HCEC 1CT (cell line): ENCODE results near the gene GLI1.
"Not testable (repeated sequence)": the region's sequence is repeated elsewhere in the genome, so short reads cannot be mapped to it uniquely, and the experiment has no call there.

ENCODE experiments used
- DNase-seq: peaks from one replicate; pipeline ENCODE4 v3.0.0-alpha.2; 2017

The GLI1 gene

DNA sequence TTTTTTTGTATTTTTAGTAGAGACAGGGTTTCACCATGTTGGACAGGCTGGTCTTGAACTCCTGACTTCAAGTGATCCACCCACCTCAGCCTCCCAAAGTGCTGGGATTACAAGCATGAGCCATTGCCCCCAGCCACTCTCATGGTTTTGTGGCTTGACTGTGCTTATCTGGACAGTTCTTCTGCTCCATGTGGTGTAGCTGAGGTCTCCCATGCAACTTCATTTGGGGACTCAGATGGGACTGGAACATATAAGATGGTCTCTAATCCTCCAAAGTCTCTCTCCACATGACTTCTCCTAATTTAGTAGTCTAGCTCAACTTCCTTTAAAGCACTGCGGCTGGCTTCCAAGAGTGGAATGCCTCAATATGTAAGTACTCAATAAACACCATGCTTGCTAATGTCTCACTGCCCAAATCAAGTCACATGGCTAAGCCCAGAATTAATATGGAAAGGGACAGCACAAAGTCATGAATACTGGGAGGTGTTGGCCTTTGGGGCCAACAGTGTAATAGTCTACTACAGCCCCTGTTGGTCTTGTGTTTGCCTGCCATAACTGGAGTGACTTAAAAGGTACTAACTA is 17.6 kb upstream of the GLI1 start:
- no peak for DNase-seq

- not testable (repeated sequence) for DNase-seq
Measured at GRCh38 chr12:57444337-57444736, 15.2 kb upstream of the GLI1 start.

GRCh38 chr12:57444744-57445143 is 14.8 kb upstream of the GLI1 start:
- no peak for DNase-seq

DNA sequence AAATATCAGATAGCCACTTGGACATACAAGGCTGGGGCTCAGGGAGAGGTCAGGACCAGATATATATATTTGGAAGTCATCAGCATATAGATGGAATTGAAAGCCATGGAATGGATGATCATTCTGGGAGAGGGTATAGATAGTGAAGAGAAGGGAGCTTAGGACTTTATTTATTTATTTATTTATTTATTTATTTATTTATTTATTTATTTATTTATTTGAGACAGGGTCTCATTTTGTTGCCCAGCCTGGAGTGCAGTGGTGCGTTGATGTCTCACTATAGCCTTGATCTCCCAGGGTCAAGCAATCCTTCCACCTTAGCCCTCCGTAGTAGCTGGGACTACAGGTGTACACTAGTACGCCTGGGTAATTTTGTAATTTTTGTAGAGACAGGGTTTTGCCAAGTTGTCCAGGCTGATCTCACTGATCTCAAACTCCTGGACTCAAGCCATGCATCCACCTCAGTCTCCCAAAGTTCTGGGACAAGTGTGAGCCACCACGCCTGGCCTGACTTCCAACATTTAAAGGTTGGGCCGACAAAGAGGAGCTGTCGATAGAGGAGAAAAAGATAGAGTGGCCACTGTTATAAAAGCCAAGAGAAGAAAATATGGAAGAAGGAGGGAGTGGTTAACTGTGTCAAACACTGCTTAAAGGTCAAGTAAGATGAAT is 13.2 kb upstream of the GLI1 start:
- DNase-seq: no peak

DNA sequence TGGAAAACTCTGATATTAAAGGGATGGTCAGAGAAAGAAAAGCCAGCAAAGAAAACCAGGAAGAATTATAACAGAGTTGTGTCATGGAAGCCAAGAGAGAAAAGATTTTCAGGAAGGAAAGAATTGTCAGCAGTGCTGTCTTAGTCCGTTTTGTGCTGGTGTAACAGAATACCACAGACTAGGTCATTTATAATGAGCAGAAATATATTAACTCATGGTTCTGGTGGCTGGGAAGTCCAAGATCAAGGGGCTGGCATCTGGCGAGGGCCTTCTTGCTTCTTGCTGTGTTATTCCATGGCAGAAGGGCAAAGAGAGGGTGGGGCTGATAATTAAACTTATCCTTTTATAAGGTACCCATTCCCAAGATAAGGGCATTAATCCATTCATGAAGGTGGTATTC is 10.9 kb upstream of the GLI1 start:
- no peak for DNase-seq

DNA sequence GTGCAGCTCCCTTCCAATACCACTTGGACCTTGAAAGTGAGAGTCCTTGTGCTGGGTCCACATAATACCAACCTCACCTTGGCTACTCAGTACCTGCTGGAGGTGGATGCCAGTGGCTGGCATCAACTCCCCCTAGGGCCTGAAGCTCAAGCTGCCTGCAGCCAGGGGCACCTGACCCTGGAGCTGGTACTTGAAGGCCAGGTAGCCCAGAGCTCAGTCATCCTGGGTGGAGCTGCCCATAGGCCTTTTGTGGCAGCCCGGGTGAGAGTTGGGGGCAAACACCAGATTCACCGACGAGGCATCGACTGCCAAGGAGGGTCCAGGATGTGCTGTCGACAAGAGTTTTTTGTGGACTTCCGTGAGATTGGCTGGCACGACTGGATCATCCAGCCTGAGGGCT is 10.2 kb upstream of the GLI1 start:
- DNase-seq: no peak

- no peak for DNase-seq
Measured at GRCh38 chr12:57450057-57450456, 9.5 kb upstream of the GLI1 start.

DNA sequence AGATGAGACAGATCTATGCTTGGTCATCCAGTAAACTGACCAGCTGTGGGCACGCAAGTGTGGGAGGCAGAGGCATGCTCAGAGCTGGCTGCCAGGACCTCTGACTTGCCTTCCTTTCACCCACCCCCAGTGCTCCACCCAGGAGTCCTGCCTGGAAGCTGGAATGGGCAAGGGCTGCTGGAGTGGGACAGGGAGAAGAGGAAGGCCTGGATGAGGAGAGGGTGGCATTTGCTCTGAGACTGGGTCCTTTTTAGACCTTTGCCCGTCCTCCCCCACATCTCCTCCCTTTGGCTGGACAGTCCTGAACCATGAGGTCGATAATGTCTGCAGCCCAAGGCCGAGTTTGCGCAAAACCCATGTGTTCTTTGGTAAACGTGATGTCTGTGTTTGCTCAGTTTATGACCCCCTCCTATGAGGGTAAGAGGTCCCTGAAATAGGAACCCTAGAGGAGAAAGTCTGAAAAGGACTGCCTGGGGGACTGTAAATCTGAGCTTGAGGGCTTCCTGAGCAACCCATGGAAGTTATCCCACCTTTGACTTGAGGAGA is 8.3 kb upstream of the GLI1 start:
- DNase-seq: no peak

DNA sequence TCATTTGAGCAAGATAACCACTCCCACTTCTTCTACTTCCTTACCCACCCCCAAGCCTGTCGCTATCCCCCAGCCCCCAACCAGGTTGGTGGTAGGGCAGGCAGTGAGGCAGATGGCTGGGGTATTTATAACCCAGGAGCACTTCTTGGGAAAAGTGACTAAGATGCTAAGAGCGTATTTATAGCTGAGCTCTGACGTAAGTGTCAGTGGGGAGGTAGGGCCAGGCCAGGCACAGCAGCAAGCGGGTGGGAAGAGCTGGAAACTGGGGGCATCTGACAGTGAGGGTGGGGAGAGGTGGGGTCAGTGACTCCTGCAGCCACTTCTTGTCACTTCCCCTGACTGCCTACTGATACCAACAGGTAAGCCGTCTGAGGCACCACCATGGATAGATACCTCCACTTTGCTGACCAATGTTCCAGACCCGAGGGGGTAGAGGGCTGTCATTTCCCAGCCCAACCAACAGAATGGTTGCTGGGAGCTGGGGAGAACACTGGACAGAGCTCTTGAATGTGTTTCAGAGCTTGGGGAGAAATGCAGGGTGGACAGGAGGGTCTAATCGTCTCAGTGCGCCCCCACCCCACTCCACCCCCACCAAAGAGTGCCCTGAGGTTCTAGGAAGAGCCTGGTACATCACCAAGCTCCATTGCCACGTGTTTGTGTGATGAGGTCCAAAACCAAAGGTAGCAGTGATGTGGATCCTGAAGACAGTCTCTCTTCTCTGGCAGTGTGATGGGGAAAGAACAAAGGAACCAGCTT is 7.2 kb upstream of the GLI1 start:
- DNase-seq: peak; percentile 87

DNA sequence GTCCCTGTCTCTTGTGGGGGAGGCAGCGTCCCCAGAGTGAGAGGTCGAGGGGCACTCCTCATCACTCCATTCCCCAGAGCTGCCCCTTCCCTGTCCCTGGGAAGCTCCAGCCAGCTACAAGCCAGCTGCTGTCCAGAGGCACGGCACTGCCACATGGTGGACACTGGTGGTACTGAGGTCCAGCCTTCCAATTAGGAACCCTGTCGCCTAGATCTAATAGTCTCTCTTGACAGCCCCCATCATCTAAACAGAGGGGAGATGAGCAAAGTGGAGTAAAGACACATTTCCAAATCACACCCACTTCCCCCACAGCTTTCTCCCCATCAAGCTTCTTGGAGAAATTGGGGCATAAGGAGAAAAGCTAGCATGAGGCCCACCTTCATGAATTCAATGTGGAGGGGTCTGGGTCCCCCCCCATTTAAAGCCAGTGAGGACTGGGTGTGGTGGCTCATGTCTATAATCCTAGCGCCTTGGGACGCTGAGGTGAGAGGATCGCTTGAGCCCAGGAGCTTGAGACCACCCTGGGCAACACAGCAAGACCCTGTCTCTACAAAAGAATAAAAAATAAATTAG is 6.6 kb upstream of the GLI1 start:
- DNase-seq: peak; percentile 73

GRCh38 chr12:57454213-57454565 is 5.4 kb upstream of the GLI1 start:
- no peak for DNase-seq

GRCh38 chr12:57454566-57455373 is 4.8 kb upstream of the GLI1 start, which contains the start of gene INHBE:
Gene INHBE (plus strand): TSS chr12:57455307. CDS start chr12:57455537, 230 bp downstream.
- peak; percentile 69 for DNase-seq

- DNase-seq: no peak
Measured at GRCh38 chr12:57455374-57456144, 4.0 kb upstream of the GLI1 start.

DNA sequence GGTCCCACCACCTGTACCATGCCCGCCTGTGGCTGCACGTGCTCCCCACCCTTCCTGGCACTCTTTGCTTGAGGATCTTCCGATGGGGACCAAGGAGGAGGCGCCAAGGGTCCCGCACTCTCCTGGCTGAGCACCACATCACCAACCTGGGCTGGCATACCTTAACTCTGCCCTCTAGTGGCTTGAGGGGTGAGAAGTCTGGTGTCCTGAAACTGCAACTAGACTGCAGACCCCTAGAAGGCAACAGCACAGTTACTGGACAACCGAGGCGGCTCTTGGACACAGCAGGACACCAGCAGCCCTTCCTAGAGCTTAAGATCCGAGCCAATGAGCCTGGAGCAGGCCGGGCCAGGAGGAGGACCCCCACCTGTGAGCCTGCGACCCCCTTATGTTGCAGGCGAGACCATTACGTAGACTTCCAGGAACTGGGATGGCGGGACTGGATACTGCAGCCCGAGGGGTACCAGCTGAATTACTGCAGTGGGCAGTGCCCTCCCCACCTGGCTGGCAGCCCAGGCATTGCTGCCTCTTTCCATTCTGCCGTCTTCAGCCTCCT is 3.4 kb upstream of the GLI1 start:
- DNase-seq: peak; percentile 41

- no peak for DNase-seq
Measured at GRCh38 chr12:57456737-57457490, 2.7 kb upstream of the GLI1 start.

DNA sequence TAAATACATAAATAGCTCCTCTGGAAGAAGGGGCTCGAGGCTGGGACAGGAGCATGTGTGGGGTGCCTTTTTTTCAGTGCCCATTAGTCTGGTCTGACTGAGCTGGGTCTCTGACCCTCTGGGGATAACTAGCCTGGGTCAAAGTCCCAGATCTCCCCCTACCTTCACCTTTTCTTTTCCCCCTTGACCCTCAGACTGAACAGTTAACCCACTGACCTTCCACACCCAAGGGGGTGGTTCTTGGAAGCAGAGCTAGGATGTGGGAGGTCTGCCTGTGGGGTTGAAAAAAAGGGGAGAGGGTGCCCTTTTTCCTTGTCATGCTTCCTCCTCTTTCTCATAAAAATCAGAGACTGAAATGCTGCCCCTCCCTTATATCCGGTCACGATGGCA is 925 bp upstream of the GLI1 start:
- DNase-seq: no peak

- peak; percentile 95 for DNase-seq
Measured at GRCh38 chr12:57459055-57459749, 383 bp upstream of the GLI1 start.

GRCh38 chr12:57460468-57460784 is 841 bp downstream of the GLI1 start:
- no peak for DNase-seq

DNA sequence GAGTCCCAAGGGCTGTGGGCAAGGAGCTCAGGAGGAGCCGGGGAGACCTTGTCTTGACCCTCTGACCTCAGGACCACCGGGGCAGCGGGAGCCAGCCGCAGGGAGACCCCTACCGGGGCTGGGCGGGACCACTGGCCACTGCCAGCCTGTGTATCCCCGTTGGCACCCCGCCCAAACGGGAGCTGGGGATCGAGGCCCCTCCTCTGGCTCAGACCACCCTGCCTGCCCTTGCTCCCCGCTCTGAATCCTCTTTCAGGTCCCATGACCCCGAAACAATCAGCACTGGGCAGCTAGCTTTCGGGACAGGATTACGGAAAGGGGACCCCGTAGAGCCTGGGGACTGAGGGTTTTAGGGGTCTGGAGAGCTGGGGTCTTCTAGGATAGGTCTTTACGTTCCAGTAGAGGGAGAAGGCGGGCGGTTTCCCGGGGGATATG is 1.3 kb downstream of the GLI1 start:
- no peak for DNase-seq

DNA sequence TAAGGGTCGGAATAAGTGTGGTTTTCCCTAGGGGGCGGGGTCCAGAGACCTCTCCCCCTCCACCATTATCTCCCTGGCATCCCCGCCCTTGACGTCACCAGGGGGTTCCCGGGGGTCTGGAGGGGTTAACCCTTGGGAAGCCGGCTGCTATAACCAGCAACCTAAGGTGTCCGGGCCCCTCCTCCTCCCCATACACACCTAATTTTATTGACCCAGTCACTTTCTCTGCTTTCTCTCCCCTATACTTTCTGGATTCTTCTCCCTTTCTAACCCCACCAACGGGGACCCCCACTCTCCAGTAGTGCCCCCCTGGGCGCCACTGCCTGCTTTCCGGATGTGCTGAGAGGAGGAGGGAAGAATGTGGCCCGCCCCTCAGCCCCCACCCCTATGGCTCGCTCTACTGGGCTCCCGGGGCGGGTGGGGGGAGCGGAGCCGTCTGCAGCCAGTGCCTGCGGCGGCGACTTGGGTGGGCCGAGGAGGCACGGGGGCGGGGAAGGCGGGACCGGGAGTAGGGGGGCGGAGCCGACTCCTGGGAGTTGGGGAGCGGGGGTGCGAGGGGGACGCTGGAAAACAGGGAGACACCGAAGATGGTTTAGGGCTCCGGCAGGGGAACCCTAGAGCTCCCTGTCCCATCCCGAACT is 1.8 kb downstream of the GLI1 start:
- DNase-seq: peak; percentile 82
